Measurements from ENCODE around the gene CTDP1. TPM values are rescaled to one million over a fixed set of nuclear protein-coding genes. Genes with fewer than 3 reads are reported as not detected.

The CTDP1 gene
- total RNA-seq, 1 donor from 2014 or later = 25.2 TPM

- peaks cover 6% of the 10 kb centered on the region for H3K27me3 ChIP-seq (ENCODE audit: low read depth)
- ATAC-seq (no peak), DNase-seq (peak; percentile 15)
- H3K27ac ChIP-seq = no peak overlapping the region
- H3K4me1 ChIP-seq = no peaks in the 10 kb centered on the region
- no peaks in the 10 kb centered on the region for H3K36me3 ChIP-seq
- TF ChIP-seq CTCF (IDR thresholded peaks at IDR 0.05) = no peak
- H3K4me3 ChIP-seq = no peak overlapping the region
- H3K9me3 ChIP-seq = peaks cover 7% of the 10 kb centered on the region
- intact Hi-C loops (cut with DNase I) = no loop called here
Measured at GRCh38 chr18:79765491-79766245, 86.1 kb downstream of the CTDP1 start.

GRCh38 chr18:79766308-79766707 lies 86.7 kb downstream of the CTDP1 start:
- Histone ChIP-seq H3K27me3 (ENCODE audit: low read depth) (peaks cover 6% of the 10 kb centered on the region), H3K9me3 (peaks cover 7% of the 10 kb centered on the region), H3K4me3 (no peak overlapping the region), H3K36me3 (no peaks in the 10 kb centered on the region), H3K27ac (no peak overlapping the region), H3K4me1 (no peaks in the 10 kb centered on the region)
- intact Hi-C loops (cut with DNase I) = no loop called here
- ATAC-seq (no peak), DNase-seq (peak; percentile 17)
- TF ChIP-seq CTCF (IDR thresholded peaks at IDR 0.05) = no peak

- intact Hi-C loops (cut with DNase I) = no loop called here
Measured at GRCh38 chr18:79768745-79769144, 89.1 kb downstream of the CTDP1 start.

GRCh38 chr18:79769698-79770500 lies 90.3 kb downstream of the CTDP1 start:
- H3K9me3 ChIP-seq = peaks cover 7% of the 10 kb centered on the region
- no peak for DNase-seq
- no peaks in the 10 kb centered on the region for H3K4me1 ChIP-seq
- H3K4me3 ChIP-seq = no peak overlapping the region
- no peak overlapping the region for H3K27ac ChIP-seq
- H3K36me3 ChIP-seq = no peaks in the 10 kb centered on the region
- intact Hi-C loops (cut with DNase I) = no loop called here
- TF ChIP-seq CTCF (IDR thresholded peaks at IDR 0.05) = no peak
- H3K27me3 ChIP-seq (ENCODE audit: low read depth) = peaks cover 19% of the 10 kb centered on the region
- no peak for ATAC-seq

More at GRCh38 chr18:79768745-79769144, 89.1 kb downstream of the CTDP1 start:
- no peaks in the 10 kb centered on the region for H3K36me3 ChIP-seq
- H3K27me3 ChIP-seq (ENCODE audit: low read depth) = peaks cover 19% of the 10 kb centered on the region
- no peaks in the 10 kb centered on the region for H3K4me1 ChIP-seq
- no peak for TF ChIP-seq CTCF (IDR thresholded peaks at IDR 0.05)
- H3K4me3 ChIP-seq = no peak overlapping the region
- H3K27ac ChIP-seq = no peak overlapping the region
- peaks cover 7% of the 10 kb centered on the region for H3K9me3 ChIP-seq
- DNase-seq = no peak
- ATAC-seq = no peak

- Histone ChIP-seq H3K27ac (no peak overlapping the region), H3K27me3 (ENCODE audit: low read depth) (peaks cover 19% of the 10 kb centered on the region), H3K9me3 (peaks cover 7% of the 10 kb centered on the region), H3K4me3 (no peak overlapping the region), H3K4me1 (no peaks in the 10 kb centered on the region), H3K36me3 (no peaks in the 10 kb centered on the region)
- intact Hi-C loops (cut with DNase I) = no loop called here
- no peak for DNase-seq
- no peak for TF ChIP-seq CTCF (IDR thresholded peaks at IDR 0.05)
- ATAC-seq = no peak
Measured at GRCh38 chr18:79770501-79770815, 90.9 kb downstream of the CTDP1 start.
